Upper lobe of left lung (tissue), 4 donors: Measurements from ENCODE around the gene DUOXA1.

Experiments
- POLR2A ChIP-seq, 4 donors: fragments of 450-650 bp; IDR thresholded peaks; one replicate each; pipeline ENCODE4 v1.5.1; 2016 to 2017; ENCODE audit warnings: antibody characterized with exemption in 4 of 4, mild to moderate bottlenecking in 2 of 4
- POLR2AphosphoS5 ChIP-seq, 2 donors: sonication (generic); formaldehyde crosslinking; IDR thresholded peaks; one replicate each; pipeline ENCODE4 v1.5.1; 2017; ENCODE audit warnings: antibody characterized with exemption in 2 of 2
- TF ChIP-seq, protein P1 (sequence below), 6 experiments: fragments of 450-650 bp in 4 of 6; fragments of 200-600 bp in 2 of 6; sonication (generic) in 2 of 6; IDR thresholded peaks; one replicate each; pipeline ENCODE4 v1.5.1; 2016 to 2019; ENCODE audit warnings: antibody characterized with exemption in 6 of 6

GRCh38 chr15:45130291-45131000, 767 bp upstream of the DUOXA1 start:
- TF ChIP-seq, protein P1, sequence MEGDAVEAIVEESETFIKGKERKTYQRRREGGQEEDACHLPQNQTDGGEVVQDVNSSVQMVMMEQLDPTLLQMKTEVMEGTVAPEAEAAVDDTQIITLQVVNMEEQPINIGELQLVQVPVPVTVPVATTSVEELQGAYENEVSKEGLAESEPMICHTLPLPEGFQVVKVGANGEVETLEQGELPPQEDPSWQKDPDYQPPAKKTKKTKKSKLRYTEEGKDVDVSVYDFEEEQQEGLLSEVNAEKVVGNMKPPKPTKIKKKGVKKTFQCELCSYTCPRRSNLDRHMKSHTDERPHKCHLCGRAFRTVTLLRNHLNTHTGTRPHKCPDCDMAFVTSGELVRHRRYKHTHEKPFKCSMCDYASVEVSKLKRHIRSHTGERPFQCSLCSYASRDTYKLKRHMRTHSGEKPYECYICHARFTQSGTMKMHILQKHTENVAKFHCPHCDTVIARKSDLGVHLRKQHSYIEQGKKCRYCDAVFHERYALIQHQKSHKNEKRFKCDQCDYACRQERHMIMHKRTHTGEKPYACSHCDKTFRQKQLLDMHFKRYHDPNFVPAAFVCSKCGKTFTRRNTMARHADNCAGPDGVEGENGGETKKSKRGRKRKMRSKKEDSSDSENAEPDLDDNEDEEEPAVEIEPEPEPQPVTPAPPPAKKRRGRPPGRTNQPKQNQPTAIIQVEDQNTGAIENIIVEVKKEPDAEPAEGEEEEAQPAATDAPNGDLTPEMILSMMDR (IDR thresholded peaks at IDR 0.05), result peak in 1 of 6 experiments; percentile 19
- TF ChIP-seq POLR2A (IDR thresholded peaks at IDR 0.05), result no peak
- no peak for TF ChIP-seq POLR2AphosphoS5 (IDR thresholded peaks at IDR 0.05)
